ENCODE measurements around the gene NCLN. TPM values are rescaled to one million over a fixed set of nuclear protein-coding genes. Genes with fewer than 3 reads are reported as not detected.

Gene NCLN
- total and polyA plus RNA-seq, 9 of the 15 experiments (the other 6 are each of a cell fraction or from before 2014, with no cell fraction given): 3.8 to 126 (median 39.6) TPM

DNA sequence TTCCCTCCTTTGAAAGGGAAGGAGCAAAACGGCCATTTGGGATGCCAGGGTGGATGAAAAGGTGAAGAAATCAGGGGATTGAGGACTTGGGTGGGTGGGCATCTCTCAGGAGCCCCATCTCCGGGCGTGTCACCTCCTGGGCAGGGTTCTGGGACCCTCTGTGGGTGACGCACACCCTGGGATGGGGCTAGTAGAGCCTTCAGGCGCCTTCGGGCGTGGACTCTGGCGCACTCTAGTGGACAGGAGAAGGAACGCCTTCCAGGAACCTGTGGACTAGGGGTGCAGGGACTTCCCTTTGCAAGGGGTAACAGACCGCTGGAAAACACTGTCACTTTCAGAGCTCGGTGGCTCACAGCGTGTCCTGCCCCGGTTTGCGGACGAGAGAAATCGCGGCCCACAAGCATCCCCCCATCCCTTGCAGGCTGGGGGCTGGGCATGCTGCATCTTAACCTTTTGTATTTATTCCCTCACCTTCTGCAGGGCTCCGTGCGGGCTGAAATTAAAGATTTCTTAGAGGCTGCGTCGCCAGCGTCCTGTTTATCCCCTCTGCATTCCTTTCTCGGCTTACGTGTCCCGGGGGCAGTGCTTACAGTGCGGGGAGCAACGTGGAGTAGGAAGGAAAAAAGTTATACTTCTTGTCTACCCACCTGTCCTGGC is 22.4 kb upstream of the NCLN start (continued):
- TF ChIP-seq HMG20B (CRISPR knock-in tag; IDR thresholded peaks at IDR 0.05) (no peak), SMARCA4 (IDR thresholded peaks at IDR 0.05) (no peak), MTA2 (IDR thresholded peaks at IDR 0.05; ENCODE audit: low read depth) (no peak), ZBTB7A (IDR thresholded peaks at IDR 0.05; ENCODE audit: borderline replicate concordance, control insufficient read depth, low read depth, low read length) (peak; percentile 71; the same call in 1 of the 2 replicates), FOXK1 (CRISPR knock-in tag; IDR thresholded peaks at IDR 0.05; ENCODE audit: borderline replicate concordance) (no peak), ZC3H8 (IDR thresholded peaks at IDR 0.05) (no peak), CC2D1A (IDR thresholded peaks at IDR 0.05) (peak; percentile 70), TAF1 (IDR thresholded peaks at IDR 0.05; ENCODE audit: control insufficient read depth, extremely low read depth, insufficient read depth, low read length, severe bottlenecking) (no peak), TBP (optimal IDR thresholded peaks at IDR 0.05; ENCODE audit: low read depth, low read length) (no peak), ZNF79 (CRISPR knock-in tag; IDR thresholded peaks at IDR 0.05; ENCODE audit: low read depth) (no peak), PTBP1 (IDR thresholded peaks at IDR 0.05; ENCODE audit: low read depth, low read length) (no peak), DPF2 (IDR thresholded peaks at IDR 0.05) (no peak)
- TF ChIP-seq, protein P1, sequence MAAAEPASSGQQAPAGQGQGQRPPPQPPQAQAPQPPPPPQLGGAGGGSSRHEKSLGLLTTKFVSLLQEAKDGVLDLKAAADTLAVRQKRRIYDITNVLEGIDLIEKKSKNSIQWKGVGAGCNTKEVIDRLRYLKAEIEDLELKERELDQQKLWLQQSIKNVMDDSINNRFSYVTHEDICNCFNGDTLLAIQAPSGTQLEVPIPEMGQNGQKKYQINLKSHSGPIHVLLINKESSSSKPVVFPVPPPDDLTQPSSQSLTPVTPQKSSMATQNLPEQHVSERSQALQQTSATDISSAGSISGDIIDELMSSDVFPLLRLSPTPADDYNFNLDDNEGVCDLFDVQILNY (CRISPR knock-in tag; IDR thresholded peaks at IDR 0.05): no peak
- TF ChIP-seq, protein P2, sequence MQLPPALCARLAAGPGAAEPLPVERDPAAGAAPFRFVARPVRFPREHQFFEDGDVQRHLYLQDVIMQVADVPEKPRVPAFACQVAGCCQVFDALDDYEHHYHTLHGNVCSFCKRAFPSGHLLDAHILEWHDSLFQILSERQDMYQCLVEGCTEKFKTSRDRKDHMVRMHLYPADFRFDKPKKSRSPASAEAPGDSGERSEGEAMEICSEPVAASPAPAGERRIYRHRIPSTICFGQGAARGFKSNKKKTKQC (CRISPR knock-in tag; IDR thresholded peaks at IDR 0.05): no peak
- TF ChIP-seq, protein P3, sequence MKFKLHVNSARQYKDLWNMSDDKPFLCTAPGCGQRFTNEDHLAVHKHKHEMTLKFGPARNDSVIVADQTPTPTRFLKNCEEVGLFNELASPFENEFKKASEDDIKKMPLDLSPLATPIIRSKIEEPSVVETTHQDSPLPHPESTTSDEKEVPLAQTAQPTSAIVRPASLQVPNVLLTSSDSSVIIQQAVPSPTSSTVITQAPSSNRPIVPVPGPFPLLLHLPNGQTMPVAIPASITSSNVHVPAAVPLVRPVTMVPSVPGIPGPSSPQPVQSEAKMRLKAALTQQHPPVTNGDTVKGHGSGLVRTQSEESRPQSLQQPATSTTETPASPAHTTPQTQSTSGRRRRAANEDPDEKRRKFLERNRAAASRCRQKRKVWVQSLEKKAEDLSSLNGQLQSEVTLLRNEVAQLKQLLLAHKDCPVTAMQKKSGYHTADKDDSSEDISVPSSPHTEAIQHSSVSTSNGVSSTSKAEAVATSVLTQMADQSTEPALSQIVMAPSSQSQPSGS (CRISPR knock-in tag; IDR thresholded peaks at IDR 0.05): no peak
- TF ChIP-seq, protein P4, sequence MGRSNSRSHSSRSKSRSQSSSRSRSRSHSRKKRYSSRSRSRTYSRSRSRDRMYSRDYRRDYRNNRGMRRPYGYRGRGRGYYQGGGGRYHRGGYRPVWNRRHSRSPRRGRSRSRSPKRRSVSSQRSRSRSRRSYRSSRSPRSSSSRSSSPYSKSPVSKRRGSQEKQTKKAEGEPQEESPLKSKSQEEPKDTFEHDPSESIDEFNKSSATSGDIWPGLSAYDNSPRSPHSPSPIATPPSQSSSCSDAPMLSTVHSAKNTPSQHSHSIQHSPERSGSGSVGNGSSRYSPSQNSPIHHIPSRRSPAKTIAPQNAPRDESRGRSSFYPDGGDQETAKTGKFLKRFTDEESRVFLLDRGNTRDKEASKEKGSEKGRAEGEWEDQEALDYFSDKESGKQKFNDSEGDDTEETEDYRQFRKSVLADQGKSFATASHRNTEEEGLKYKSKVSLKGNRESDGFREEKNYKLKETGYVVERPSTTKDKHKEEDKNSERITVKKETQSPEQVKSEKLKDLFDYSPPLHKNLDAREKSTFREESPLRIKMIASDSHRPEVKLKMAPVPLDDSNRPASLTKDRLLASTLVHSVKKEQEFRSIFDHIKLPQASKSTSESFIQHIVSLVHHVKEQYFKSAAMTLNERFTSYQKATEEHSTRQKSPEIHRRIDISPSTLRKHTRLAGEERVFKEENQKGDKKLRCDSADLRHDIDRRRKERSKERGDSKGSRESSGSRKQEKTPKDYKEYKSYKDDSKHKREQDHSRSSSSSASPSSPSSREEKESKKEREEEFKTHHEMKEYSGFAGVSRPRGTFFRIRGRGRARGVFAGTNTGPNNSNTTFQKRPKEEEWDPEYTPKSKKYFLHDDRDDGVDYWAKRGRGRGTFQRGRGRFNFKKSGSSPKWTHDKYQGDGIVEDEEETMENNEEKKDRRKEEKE (IDR thresholded peaks at IDR 0.05; ENCODE audit: borderline replicate concordance in 1 of 2, control insufficient read depth in 1 of 2, low read depth in 2 of 2, low read length in 1 of 2): no peak
- TF ChIP-seq, protein P5, sequence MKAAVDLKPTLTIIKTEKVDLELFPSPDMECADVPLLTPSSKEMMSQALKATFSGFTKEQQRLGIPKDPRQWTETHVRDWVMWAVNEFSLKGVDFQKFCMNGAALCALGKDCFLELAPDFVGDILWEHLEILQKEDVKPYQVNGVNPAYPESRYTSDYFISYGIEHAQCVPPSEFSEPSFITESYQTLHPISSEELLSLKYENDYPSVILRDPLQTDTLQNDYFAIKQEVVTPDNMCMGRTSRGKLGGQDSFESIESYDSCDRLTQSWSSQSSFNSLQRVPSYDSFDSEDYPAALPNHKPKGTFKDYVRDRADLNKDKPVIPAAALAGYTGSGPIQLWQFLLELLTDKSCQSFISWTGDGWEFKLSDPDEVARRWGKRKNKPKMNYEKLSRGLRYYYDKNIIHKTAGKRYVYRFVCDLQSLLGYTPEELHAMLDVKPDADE (conservative IDR thresholded peaks at IDR 0.05; ENCODE audit: control insufficient read depth, low read depth, low read length): no peak
- TF ChIP-seq, protein P6, sequence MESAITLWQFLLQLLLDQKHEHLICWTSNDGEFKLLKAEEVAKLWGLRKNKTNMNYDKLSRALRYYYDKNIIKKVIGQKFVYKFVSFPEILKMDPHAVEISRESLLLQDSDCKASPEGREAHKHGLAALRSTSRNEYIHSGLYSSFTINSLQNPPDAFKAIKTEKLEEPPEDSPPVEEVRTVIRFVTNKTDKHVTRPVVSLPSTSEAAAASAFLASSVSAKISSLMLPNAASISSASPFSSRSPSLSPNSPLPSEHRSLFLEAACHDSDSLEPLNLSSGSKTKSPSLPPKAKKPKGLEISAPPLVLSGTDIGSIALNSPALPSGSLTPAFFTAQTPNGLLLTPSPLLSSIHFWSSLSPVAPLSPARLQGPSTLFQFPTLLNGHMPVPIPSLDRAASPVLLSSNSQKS (CRISPR knock-in tag; IDR thresholded peaks at IDR 0.05): no peak
- TF ChIP-seq, protein P7, sequence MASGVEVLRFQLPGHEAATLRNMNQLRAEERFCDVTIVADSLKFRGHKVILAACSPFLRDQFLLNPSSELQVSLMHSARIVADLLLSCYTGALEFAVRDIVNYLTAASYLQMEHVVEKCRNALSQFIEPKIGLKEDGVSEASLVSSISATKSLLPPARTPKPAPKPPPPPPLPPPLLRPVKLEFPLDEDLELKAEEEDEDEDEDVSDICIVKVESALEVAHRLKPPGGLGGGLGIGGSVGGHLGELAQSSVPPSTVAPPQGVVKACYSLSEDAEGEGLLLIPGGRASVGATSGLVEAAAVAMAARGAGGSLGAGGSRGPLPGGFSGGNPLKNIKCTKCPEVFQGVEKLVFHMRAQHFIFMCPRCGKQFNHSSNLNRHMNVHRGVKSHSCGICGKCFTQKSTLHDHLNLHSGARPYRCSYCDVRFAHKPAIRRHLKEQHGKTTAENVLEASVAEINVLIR (CRISPR knock-in tag; IDR thresholded peaks at IDR 0.05): no peak
